Chondrocyte (in vitro differentiated cells): ENCODE data around the gene VWCE. TPM values are rescaled to one million over a fixed set of nuclear protein-coding genes. Genes with fewer than 3 reads are reported as not detected.

Experiments
- DNase-seq: peaks from one replicate; pipeline ENCODE4 v3.0.0; 2021; ENCODE audit warnings: mixed read lengths, low spot score
- H3K27ac Mint-ChIP-seq: one replicate; pipeline ENCODE4 v1.8.0; 2021; ENCODE audit warnings: mild to moderate bottlenecking, moderate library complexity, mixed read lengths; ENCODE audit not compliant: unreplicated experiment
- H3K27me3 Mint-ChIP-seq: 2 replicates; pipeline ENCODE4 v1.8.0; 2021; ENCODE audit warnings: low read depth, mixed read lengths
- H3K36me3 Mint-ChIP-seq: 2 replicates; pipeline ENCODE4 v1.8.0; 2021; ENCODE audit warnings: low read depth, mixed read lengths
- H3K4me1 Mint-ChIP-seq: 2 replicates; pipeline ENCODE4 v1.8.0; 2021; ENCODE audit warnings: low read depth, mild to moderate bottlenecking, mixed read lengths
- H3K4me3 Mint-ChIP-seq: one replicate; pipeline ENCODE4 v1.8.0; 2021; ENCODE audit warnings: mild to moderate bottlenecking, moderate library complexity, mixed read lengths; ENCODE audit not compliant: unreplicated experiment
- H3K9me3 Mint-ChIP-seq: 2 replicates; pipeline ENCODE4 v1.8.0; 2021; ENCODE audit warnings: low read depth, mixed read lengths
- total RNA-seq: library from RNA; stranded (reverse); gene quantifications from 3 replicates; pipeline ENCODE4 v1.2.1, GENCODE V29; 2021
- TF ChIP-seq, protein P1 (sequence below): fragments of 200-600 bp; sonication (generic); IDR thresholded peaks from 2 replicates; pipeline ENCODE4 v1.5.0; 2021; ENCODE audit warnings: antibody characterized with exemption, mild to moderate bottlenecking, moderate library complexity

Gene VWCE
- total RNA-seq, 1 donor from 2014 or later, result 4.1 TPM

GRCh38 chr11:61290905-61291690, 4.0 kb downstream of the VWCE start:
- no peak overlapping the region for H3K27ac Mint-ChIP-seq
- H3K4me3 Mint-ChIP-seq, result no peak overlapping the region
- peaks cover 19% of the 10 kb centered on the region for H3K4me1 Mint-ChIP-seq
- no peaks in the 10 kb centered on the region for H3K9me3 Mint-ChIP-seq
- TF ChIP-seq, protein P1, sequence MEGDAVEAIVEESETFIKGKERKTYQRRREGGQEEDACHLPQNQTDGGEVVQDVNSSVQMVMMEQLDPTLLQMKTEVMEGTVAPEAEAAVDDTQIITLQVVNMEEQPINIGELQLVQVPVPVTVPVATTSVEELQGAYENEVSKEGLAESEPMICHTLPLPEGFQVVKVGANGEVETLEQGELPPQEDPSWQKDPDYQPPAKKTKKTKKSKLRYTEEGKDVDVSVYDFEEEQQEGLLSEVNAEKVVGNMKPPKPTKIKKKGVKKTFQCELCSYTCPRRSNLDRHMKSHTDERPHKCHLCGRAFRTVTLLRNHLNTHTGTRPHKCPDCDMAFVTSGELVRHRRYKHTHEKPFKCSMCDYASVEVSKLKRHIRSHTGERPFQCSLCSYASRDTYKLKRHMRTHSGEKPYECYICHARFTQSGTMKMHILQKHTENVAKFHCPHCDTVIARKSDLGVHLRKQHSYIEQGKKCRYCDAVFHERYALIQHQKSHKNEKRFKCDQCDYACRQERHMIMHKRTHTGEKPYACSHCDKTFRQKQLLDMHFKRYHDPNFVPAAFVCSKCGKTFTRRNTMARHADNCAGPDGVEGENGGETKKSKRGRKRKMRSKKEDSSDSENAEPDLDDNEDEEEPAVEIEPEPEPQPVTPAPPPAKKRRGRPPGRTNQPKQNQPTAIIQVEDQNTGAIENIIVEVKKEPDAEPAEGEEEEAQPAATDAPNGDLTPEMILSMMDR, result peak; percentile 19
- no peaks in the 10 kb centered on the region for H3K27me3 Mint-ChIP-seq
- no peak for DNase-seq
- peaks cover 4% of the 10 kb centered on the region for H3K36me3 Mint-ChIP-seq

- Mint-ChIP-seq H3K9me3 (no peaks in the 10 kb centered on the region), H3K4me1 (no peaks in the 10 kb centered on the region), H3K36me3 (peaks cover 21% of the 10 kb centered on the region), H3K27ac (no peak overlapping the region), H3K27me3 (no peaks in the 10 kb centered on the region), H3K4me3 (no peak overlapping the region)
- DNase-seq, result no peak
- TF ChIP-seq, protein P1, result no peak
Observed at GRCh38 chr11:61287338-61287977, 7.7 kb downstream of the VWCE start.

DNA sequence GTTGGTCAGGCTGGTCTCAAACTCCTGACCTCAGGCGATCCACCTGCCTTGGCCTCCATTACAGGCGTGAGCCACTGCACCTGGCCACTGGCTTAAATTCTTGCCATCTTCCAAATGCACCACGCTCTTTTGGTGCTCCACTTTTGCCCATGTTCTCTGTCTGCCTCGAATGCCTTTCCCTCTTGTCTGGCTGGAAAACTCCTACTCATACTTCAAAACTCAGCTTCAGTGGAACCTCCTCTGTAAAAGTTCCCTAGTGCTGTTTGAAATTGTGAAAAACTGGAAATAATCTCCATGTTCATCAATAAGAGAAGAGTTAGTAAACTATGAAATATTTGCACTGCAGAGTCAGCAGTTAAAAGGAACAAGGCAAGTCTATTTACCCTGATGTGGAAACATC, 11.5 kb downstream of the VWCE start:
- Mint-ChIP-seq H3K27ac (no peak overlapping the region), H3K4me1 (no peaks in the 10 kb centered on the region), H3K36me3 (peaks cover 30% of the 10 kb centered on the region), H3K4me3 (no peak overlapping the region), H3K27me3 (no peaks in the 10 kb centered on the region), H3K9me3 (no peaks in the 10 kb centered on the region)
- no peak for DNase-seq
- TF ChIP-seq, protein P1, result no peak

DNA sequence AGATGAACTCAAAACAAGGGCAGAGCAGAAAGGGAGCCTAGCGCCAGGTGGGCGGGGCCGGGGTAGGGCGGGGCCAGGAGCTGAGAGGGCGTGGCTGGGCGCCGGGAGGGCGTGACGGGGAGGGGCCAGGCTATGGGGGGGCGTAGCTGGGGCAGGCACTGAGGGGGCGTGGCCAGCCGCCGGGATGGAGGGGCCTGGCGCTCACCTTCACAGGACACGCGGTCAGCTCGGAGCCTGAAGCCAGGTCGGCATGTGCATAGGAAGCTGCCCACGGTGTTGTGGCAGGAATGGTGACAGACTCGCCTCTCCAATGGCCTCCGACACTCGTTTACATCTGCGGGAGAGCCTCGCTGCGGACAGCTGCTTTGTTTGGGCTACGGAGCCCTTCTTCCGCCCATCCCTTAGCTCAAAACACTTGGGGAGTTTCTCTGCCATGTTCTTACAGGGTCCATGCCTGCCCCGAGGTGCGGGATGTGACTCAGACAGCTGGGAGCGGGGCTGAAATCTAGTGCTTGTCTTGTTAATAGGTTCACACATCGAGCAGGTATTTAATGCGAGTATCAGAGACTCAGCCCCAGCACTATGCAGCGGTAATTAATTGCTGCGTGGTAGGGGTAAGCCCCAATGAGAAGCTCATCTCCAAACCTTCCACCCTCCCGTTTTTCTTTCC, 13.4 kb downstream of the VWCE start:
- H3K4me3 Mint-ChIP-seq, result no peak overlapping the region
- peaks cover 3% of the 10 kb centered on the region for H3K4me1 Mint-ChIP-seq
- no peaks in the 10 kb centered on the region for H3K9me3 Mint-ChIP-seq
- no peak overlapping the region for H3K27ac Mint-ChIP-seq
- peak; percentile 79 for DNase-seq
- H3K36me3 Mint-ChIP-seq, result peaks cover 33% of the 10 kb centered on the region
- TF ChIP-seq, protein P1, result no peak
- no peaks in the 10 kb centered on the region for H3K27me3 Mint-ChIP-seq

GRCh38 chr11:61280883-61281580, 14.1 kb downstream of the VWCE start:
- Mint-ChIP-seq H3K27ac (no peak overlapping the region), H3K4me1 (peaks cover 3% of the 10 kb centered on the region), H3K27me3 (no peaks in the 10 kb centered on the region), H3K36me3 (peaks cover 31% of the 10 kb centered on the region), H3K9me3 (no peaks in the 10 kb centered on the region), H3K4me3 (no peak overlapping the region)
- DNase-seq, result peak; percentile 89
- TF ChIP-seq, protein P1, result no peak
